Endothelial cell of umbilical vein (primary cell): ENCODE data around the gene DNAJC9. TPM values are rescaled to one million over a fixed set of nuclear protein-coding genes. Genes with fewer than 3 reads are reported as not detected.

Experiments
- BruUV-seq: library from RNA; stranded (reverse); fragments of 400-500 nt; replicated peaks from 2 replicates; lab custom pipeline; 2021; lab: Mats Ljungman, UMichigan
- CTCF ChIA-PET: fragments of 300-600, 350-600 bp; sonication (Branson Sonifier 250); formaldehyde crosslinking; loops from one replicate; lab custom pipeline; 2021; ENCODE audit warnings: antibody characterized with exemption, inconsistent platforms; lab: Charles Lee
- POLR2A ChIA-PET: fragments of 300-600, 350-600 bp; sonication (Branson Sonifier 250); formaldehyde crosslinking; loops from one replicate; lab custom pipeline; 2021; ENCODE audit warnings: antibody characterized with exemption, inconsistent platforms; lab: Charles Lee
- DNase-seq: peaks from one replicate; pipeline ENCODE4 v3.0.0-alpha.2; 2011; ENCODE audit warnings: low read depth, low spot score
- FAIRE-seq: peaks from 2 replicates; lab custom pipeline; 2011; peaks lifted over from hg19 to GRCh38; lab: Jason Lieb, UNC
- H2AFZ ChIP-seq: 2 replicates; pipeline ENCODE4 v1.6.0; 2012; ENCODE audit warnings: low read depth, low read length, control low read depth, inconsistent platforms
- H3K27ac ChIP-seq: 2 replicates; pipeline ENCODE4 v1.5.1; 2011; ENCODE audit warnings: low read depth, mild to moderate bottlenecking, control low read depth, low read length, moderate library complexity; ENCODE audit not compliant: insufficient read depth
- H3K27me3 ChIP-seq, 2 experiments: 2 replicates each; pipeline versions ENCODE4 v1.6.0 to v1.6.1; 2011; ENCODE audit warnings: low read length in 2 of 2, mixed read lengths in 1 of 2; ENCODE audit not compliant: control insufficient read depth in 2 of 2, insufficient read depth in 2 of 2
- H3K36me3 ChIP-seq, 2 experiments: 2 replicates in 1 of 2; 3 replicates in 1 of 2; pipeline ENCODE4 v1.5.1; 2011; ENCODE audit warnings: low read length in 2 of 2, mild to moderate bottlenecking in 1 of 2, moderate library complexity in 1 of 2; ENCODE audit not compliant: control insufficient read depth in 2 of 2, insufficient read depth in 2 of 2; ENCODE audit errors: extremely low read depth in 1 of 2
- H3K4me1 ChIP-seq: 3 replicates; pipeline ENCODE4 v1.5.1; 2011; ENCODE audit warnings: mild to moderate bottlenecking, low read length; ENCODE audit not compliant: control insufficient read depth, insufficient read depth; ENCODE audit errors: extremely low read depth
- H3K4me2 ChIP-seq: 2 replicates; pipeline ENCODE4 v1.6.1; 2011; ENCODE audit warnings: low read length, control low read depth, mixed read lengths; ENCODE audit not compliant: insufficient read depth
- H3K4me3 ChIP-seq, 3 experiments: fragments of 200-600 bp in 1 of 3; sonication (generic), shearing (Covaris generic) in 1 of 3; replicated peaks in 1 of 3; 2 replicates each; pipeline ENCODE4 v1.5.1; 2011 to 2016; ENCODE audit warnings: control low read depth in 3 of 3, low read length in 3 of 3, mild to moderate bottlenecking in 2 of 3, inconsistent platforms in 1 of 3, low read depth in 1 of 3, moderate library complexity in 1 of 3; ENCODE audit not compliant: insufficient read depth in 1 of 3
- H3K79me2 ChIP-seq: 2 replicates; pipeline ENCODE4 v1.6.0; 2012; ENCODE audit warnings: low read length, inconsistent platforms; ENCODE audit not compliant: control insufficient read depth, insufficient read depth
- H3K9ac ChIP-seq: replicated peaks from 2 replicates; pipeline ENCODE3; 2011; ENCODE audit warnings: low read length, control low read depth; ENCODE audit not compliant: insufficient read depth; ENCODE audit errors: extremely low read depth
- H3K9me1 ChIP-seq: replicated peaks from 3 replicates; pipeline ENCODE4 v1.6.0; 2011; ENCODE audit warnings: mild to moderate bottlenecking, low read length; ENCODE audit not compliant: control insufficient read depth, insufficient read depth; ENCODE audit errors: extremely low read depth
- H3K9me3 ChIP-seq: replicated peaks from 2 replicates; pipeline ENCODE4 v1.5.1; 2012; ENCODE audit warnings: low read length, inconsistent platforms; ENCODE audit not compliant: control insufficient read depth, insufficient read depth
- H4K20me1 ChIP-seq: replicated peaks from 2 replicates; pipeline ENCODE3; 2011; ENCODE audit warnings: mild to moderate bottlenecking, low read length; ENCODE audit not compliant: control insufficient read depth, insufficient read depth; ENCODE audit errors: extremely low read depth
- CTCF ChIP-seq, 2 donors: IDR thresholded peaks; 1 replicate in 1 of 2; 2 replicates in 1 of 2; pipeline ENCODE4 v1.5.1; 2011; ENCODE audit warnings: low read length in 2 of 2, mild to moderate bottlenecking in 2 of 2, moderate library complexity in 2 of 2, control low read depth in 1 of 2, inconsistent platforms in 1 of 2, low read depth in 1 of 2; ENCODE audit not compliant: insufficient read depth in 1 of 2; ENCODE audit errors: extremely low read depth in 1 of 2
- EZH2 ChIP-seq: IDR thresholded peaks from 2 replicates; pipeline ENCODE4 v1.6.1; 2012; ENCODE audit warnings: borderline replicate concordance, low read depth, mild to moderate bottlenecking, moderate library complexity, low read length, inconsistent platforms; ENCODE audit not compliant: severe bottlenecking
- FOS ChIP-seq: IDR thresholded peaks from 2 replicates; pipeline ENCODE4 v1.6.1; 2011; ENCODE audit warnings: mild to moderate bottlenecking, low read length, moderate library complexity, borderline replicate concordance; ENCODE audit not compliant: insufficient read depth
- GATA2 ChIP-seq: IDR thresholded peaks from 2 replicates; pipeline ENCODE4 v1.7.0; 2011; ENCODE audit warnings: low read depth, mild to moderate bottlenecking, moderate library complexity, mixed read lengths, low read length; ENCODE audit not compliant: insufficient read length, insufficient read depth
- JUN ChIP-seq: IDR thresholded peaks from 2 replicates; pipeline ENCODE4 v1.6.1; 2011; ENCODE audit warnings: borderline replicate concordance, low read depth; ENCODE audit not compliant: insufficient read length, insufficient read depth
- MAX ChIP-seq: IDR thresholded peaks from 2 replicates; pipeline ENCODE4 v1.6.1; 2011; ENCODE audit not compliant: insufficient read depth, insufficient read length
- MYC ChIP-seq: IDR thresholded peaks from one replicate; pipeline ENCODE4 v1.6.1; 2011; ENCODE audit warnings: mild to moderate bottlenecking, low read depth, low read length
- POLR2A ChIP-seq: IDR thresholded peaks from 2 replicates; pipeline ENCODE4 v1.6.1; 2012; ENCODE audit warnings: low read depth, mild to moderate bottlenecking, control low read depth, low read length
- POLR2AphosphoS5 ChIP-seq: IDR thresholded peaks from 2 replicates; pipeline ENCODE4 v1.6.1; 2012; ENCODE audit warnings: low read depth, mild to moderate bottlenecking, control low read depth, low read length, moderate library complexity; ENCODE audit not compliant: insufficient read depth
- dilution Hi-C: fragments of 300-500 bp; cut with MboI; formaldehyde crosslinking; loops from one replicate; pipeline ENCODE4 v1.15.0; 2019; ENCODE audit warnings: low sequenced_read_pairs; ENCODE audit not compliant: extremely low pct_ligation_motif_present
- intact Hi-C: fragments of 100-400 bp; cut with micrococcal nuclease; formaldehyde crosslinking; loops from one replicate; pipeline ENCODE4 v1.10.0; 2022
- polyA plus RNA-seq, 4 experiments: library from polyadenylated mRNA; depleted of rRNA in 3 of 4; stranded (reverse) in 3 of 4; unstranded in 1 of 4; fragments of >200 nt; gene quantifications; 2 replicates each; pipeline versions ENCODE4 v1.2.1 to v1.2.3, GENCODE V29; 2011 to 2012; ENCODE audit warnings: missing spikeins in 1 of 4
- total RNA-seq: library from RNA; stranded (reverse); gene quantifications from 2 replicates; pipeline ENCODE4 v1.2.3, GENCODE V29; 2021

Gene DNAJC9
- total and polyA plus RNA-seq, 2 donors (not counting 3 experiments of a cell fraction or from before 2014, with no cell fraction given): 29.1 to 47.1 TPM

- dilution Hi-C loops (no loop called here), intact Hi-C loops (no loop called here)
- Histone ChIP-seq H3K36me3 (peaks cover 14 to 20% of the 10 kb centered on the region in 2 experiments), H2AFZ (no peak overlapping the region), H3K4me1 (peaks cover 4% of the 10 kb centered on the region), H3K4me2 (no peak overlapping the region), H3K4me3 (no peak overlapping the region), H3K79me2 (peaks cover 8% of the 10 kb centered on the region), H3K27ac (no peak overlapping the region), H4K20me1 (no peaks in the 10 kb centered on the region), H3K9me1 (no peaks in the 10 kb centered on the region), H3K9ac (no peak overlapping the region), H3K27me3 (no peaks in the 10 kb centered on the region), H3K9me3 (no peaks in the 10 kb centered on the region)
- FAIRE-seq: no peak
- BruUV-seq: no TSS peak
- ChIA-PET POLR2A (no interaction called here), CTCF (interaction anchor here (0.6 to 1.1 kb wide), 2 partner anchors 18 to 70 kb away, joined by 3 read pairs; no protein-coding TSS in a partner anchor)
- no peak for DNase-seq
- TF ChIP-seq MYC: no peak
- no peak for TF ChIP-seq POLR2AphosphoS5
- TF ChIP-seq GATA2: no peak
- no peak for TF ChIP-seq POLR2A
- no peak for TF ChIP-seq EZH2
- TF ChIP-seq JUN: no peak
- no peak for TF ChIP-seq FOS
- TF ChIP-seq CTCF (IDR thresholded peaks at IDR 0.05; ENCODE audit: extremely low read depth in 1 of 2, insufficient read depth in 1 of 2, low read depth in 1 of 2, low read length in 2 of 2): no peak
- no peak for TF ChIP-seq MAX
Observed at GRCh38 chr10:73238990-73239566, 8.0 kb downstream of the DNAJC9 start.
